Measurements from ENCODE around the gene ST7. TPM values are rescaled to one million over a fixed set of nuclear protein-coding genes. Genes with fewer than 3 reads are reported as not detected.

The ST7 gene
- total and polyA plus RNA-seq, 2 experiments from 2014 or later: 9.9 to 18.3 TPM

- DNase-seq (ENCODE audit: low spot score): no peak
- Histone ChIP-seq H3K27me3 (ENCODE audit: insufficient read depth) (no peaks in the 10 kb centered on the region), H3F3A (replicated peaks; ENCODE audit: low read depth) (no peaks in the 10 kb centered on the region), H4K20me1 (replicated peaks; ENCODE audit: insufficient read depth) (no peaks in the 10 kb centered on the region), H3K36me3 (ENCODE audit: insufficient read depth) (no peaks in the 10 kb centered on the region), H3K4me3 (no peak overlapping the region), H3K27ac (ENCODE audit: low read depth) (no peak overlapping the region), H3K4me1 (ENCODE audit: insufficient read depth) (no peaks in the 10 kb centered on the region; the same call in 1 of the 2 replicates), H3K79me2 (replicated peaks; ENCODE audit: insufficient read depth) (peaks cover 3% of the 10 kb centered on the region), H3K9me2 (ENCODE audit: insufficient read depth) (no peaks in the 10 kb centered on the region), H3K4me2 (no peak overlapping the region), H2AFZ (no peak overlapping the region)
- H3K4me3 Mint-ChIP-seq: no peak overlapping the region
- no peaks in the 10 kb centered on the region for H3K36me3 Mint-ChIP-seq (ENCODE audit: low read depth)
- H3K4me1 Mint-ChIP-seq: peaks cover 3% of the 10 kb centered on the region; the same call in 2 of the 3 replicates
- no peaks in the 10 kb centered on the region for H3K9me3 Mint-ChIP-seq
- no peak for ATAC-seq
- no peaks in the 10 kb centered on the region for H3K27me3 Mint-ChIP-seq (ENCODE audit: insufficient read depth, low read depth, poor library complexity)
- H3K27ac Mint-ChIP-seq: no peak overlapping the region
- no peak for TF ChIP-seq ZNF331 (CRISPR knock-in tag; IDR thresholded peaks at IDR 0.05; ENCODE audit: low read depth)
- TF ChIP-seq, protein P1, sequence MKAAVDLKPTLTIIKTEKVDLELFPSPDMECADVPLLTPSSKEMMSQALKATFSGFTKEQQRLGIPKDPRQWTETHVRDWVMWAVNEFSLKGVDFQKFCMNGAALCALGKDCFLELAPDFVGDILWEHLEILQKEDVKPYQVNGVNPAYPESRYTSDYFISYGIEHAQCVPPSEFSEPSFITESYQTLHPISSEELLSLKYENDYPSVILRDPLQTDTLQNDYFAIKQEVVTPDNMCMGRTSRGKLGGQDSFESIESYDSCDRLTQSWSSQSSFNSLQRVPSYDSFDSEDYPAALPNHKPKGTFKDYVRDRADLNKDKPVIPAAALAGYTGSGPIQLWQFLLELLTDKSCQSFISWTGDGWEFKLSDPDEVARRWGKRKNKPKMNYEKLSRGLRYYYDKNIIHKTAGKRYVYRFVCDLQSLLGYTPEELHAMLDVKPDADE (IDR thresholded peaks at IDR 0.05): no peak
- no peak for TF ChIP-seq EZH2 (IDR thresholded peaks at IDR 0.05; ENCODE audit: low read depth, unreplicated experiment)
- no peak for TF ChIP-seq JUNB (IDR thresholded peaks at IDR 0.05; ENCODE audit: unreplicated experiment)
- TF ChIP-seq NANOG (IDR thresholded peaks at IDR 0.05; ENCODE audit: borderline replicate concordance): no peak
- TF ChIP-seq, protein P2, sequence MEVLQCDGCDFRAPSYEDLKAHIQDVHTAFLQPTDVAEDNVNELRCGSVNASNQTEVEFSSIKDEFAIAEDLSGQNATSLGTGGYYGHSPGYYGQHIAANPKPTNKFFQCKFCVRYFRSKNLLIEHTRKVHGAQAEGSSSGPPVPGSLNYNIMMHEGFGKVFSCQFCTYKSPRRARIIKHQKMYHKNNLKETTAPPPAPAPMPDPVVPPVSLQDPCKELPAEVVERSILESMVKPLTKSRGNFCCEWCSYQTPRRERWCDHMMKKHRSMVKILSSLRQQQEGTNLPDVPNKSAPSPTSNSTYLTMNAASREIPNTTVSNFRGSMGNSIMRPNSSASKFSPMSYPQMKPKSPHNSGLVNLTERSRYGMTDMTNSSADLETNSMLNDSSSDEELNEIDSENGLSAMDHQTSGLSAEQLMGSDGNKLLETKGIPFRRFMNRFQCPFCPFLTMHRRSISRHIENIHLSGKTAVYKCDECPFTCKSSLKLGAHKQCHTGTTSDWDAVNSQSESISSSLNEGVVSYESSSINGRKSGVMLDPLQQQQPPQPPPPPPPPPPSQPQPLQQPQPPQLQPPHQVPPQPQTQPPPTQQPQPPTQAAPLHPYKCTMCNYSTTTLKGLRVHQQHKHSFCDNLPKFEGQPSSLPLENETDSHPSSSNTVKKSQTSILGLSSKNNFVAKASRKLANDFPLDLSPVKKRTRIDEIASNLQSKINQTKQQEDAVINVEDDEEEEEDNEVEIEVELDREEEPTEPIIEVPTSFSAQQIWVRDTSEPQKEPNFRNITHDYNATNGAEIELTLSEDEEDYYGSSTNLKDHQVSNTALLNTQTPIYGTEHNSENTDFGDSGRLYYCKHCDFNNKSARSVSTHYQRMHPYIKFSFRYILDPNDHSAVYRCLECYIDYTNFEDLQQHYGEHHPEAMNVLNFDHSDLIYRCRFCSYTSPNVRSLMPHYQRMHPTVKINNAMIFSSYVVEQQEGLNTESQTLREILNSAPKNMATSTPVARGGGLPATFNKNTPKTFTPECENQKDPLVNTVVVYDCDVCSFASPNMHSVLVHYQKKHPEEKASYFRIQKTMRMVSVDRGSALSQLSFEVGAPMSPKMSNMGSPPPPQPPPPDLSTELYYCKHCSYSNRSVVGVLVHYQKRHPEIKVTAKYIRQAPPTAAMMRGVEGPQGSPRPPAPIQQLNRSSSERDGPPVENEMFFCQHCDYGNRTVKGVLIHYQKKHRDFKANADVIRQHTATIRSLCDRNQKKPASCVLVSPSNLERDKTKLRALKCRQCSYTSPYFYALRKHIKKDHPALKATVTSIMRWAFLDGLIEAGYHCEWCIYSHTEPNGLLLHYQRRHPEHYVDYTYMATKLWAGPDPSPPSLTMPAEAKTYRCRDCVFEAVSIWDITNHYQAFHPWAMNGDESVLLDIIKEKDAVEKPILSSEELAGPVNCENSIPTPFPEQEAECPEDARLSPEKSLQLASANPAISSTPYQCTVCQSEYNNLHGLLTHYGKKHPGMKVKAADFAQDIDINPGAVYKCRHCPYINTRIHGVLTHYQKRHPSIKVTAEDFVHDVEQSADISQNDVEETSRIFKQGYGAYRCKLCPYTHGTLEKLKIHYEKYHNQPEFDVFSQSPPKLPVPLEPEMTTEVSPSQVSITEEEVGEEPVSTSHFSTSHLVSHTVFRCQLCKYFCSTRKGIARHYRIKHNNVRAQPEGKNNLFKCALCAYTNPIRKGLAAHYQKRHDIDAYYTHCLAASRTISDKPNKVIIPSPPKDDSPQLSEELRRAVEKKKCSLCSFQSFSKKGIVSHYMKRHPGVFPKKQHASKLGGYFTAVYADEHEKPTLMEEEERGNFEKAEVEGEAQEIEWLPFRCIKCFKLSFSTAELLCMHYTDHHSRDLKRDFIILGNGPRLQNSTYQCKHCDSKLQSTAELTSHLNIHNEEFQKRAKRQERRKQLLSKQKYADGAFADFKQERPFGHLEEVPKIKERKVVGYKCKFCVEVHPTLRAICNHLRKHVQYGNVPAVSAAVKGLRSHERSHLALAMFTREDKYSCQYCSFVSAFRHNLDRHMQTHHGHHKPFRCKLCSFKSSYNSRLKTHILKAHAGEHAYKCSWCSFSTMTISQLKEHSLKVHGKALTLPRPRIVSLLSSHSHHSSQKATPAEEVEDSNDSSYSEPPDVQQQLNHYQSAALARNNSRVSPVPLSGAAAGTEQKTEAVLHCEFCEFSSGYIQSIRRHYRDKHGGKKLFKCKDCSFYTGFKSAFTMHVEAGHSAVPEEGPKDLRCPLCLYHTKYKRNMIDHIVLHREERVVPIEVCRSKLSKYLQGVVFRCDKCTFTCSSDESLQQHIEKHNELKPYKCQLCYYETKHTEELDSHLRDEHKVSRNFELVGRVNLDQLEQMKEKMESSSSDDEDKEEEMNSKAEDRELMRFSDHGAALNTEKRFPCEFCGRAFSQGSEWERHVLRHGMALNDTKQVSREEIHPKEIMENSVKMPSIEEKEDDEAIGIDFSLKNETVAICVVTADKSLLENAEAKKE (CRISPR knock-in tag; IDR thresholded peaks at IDR 0.05): no peak
- TF ChIP-seq ZNF114 (CRISPR knock-in tag; IDR thresholded peaks at IDR 0.05): no peak
- TF ChIP-seq EZH2phosphoT487 (IDR thresholded peaks at IDR 0.05; ENCODE audit: unreplicated experiment): no peak
- TF ChIP-seq STAT1 (IDR thresholded peaks at IDR 0.05; ENCODE audit: unreplicated experiment): no peak
- TF ChIP-seq, protein P3, sequence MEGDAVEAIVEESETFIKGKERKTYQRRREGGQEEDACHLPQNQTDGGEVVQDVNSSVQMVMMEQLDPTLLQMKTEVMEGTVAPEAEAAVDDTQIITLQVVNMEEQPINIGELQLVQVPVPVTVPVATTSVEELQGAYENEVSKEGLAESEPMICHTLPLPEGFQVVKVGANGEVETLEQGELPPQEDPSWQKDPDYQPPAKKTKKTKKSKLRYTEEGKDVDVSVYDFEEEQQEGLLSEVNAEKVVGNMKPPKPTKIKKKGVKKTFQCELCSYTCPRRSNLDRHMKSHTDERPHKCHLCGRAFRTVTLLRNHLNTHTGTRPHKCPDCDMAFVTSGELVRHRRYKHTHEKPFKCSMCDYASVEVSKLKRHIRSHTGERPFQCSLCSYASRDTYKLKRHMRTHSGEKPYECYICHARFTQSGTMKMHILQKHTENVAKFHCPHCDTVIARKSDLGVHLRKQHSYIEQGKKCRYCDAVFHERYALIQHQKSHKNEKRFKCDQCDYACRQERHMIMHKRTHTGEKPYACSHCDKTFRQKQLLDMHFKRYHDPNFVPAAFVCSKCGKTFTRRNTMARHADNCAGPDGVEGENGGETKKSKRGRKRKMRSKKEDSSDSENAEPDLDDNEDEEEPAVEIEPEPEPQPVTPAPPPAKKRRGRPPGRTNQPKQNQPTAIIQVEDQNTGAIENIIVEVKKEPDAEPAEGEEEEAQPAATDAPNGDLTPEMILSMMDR (conservative IDR thresholded peaks at IDR 0.05; ENCODE audit: low read depth in 2 of 2): no peak
Observed at GRCh38 chr7:117012284-117012683, 59.0 kb downstream of the ST7 start.
